HG02840 (cell line): Measurements from ENCODE around the gene STRN4.

ENCODE experiments used
- ATAC-seq: cut with Tn5 transposase; IDR thresholded peaks from one replicate; pipeline ENCODE4 v1.9.1; 2021; ENCODE audit warnings: mild to moderate bottlenecking, moderate library complexity, moderate number of reproducible peaks; ENCODE audit not compliant: unreplicated experiment, low FRiP score

Gene STRN4

GRCh38 chr19:46745030-46745429, 1.2 kb downstream of the STRN4 start:
- ATAC-seq, result no peak

- ATAC-seq, result no peak
Measured at GRCh38 chr19:46744005-46744691, 2.1 kb downstream of the STRN4 start.

DNA sequence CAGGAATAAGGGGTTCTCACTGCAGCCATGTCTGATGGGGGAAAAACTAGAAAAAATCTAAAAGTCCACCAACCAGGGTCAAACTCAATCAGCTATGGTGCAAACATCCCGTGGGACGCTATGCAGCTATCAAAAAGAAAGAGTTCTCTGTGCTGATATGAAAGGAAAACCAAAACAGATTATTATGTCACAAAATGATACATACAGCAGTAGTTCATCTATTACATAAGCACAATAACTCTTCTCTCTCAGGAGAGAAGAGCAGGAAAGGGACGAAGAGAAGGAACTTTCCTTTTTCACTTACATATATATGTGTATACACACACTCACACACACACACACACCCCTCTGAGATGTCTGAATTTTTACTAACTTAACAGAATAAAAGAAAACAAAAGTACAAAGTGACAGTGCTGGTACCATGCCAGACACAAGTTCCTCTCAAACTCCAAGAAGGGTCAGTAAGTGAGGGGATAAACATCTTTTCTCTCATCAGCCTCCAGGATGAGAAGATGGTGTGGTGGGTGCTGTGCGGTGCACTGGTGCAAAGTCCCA, 3.2 kb downstream of the STRN4 start:
- ATAC-seq, result no peak

GRCh38 chr19:46741447-46741846, 4.8 kb downstream of the STRN4 start:
- ATAC-seq, result no peak

GRCh38 chr19:46739290-46739771, 6.9 kb downstream of the STRN4 start:
- no peak for ATAC-seq

DNA sequence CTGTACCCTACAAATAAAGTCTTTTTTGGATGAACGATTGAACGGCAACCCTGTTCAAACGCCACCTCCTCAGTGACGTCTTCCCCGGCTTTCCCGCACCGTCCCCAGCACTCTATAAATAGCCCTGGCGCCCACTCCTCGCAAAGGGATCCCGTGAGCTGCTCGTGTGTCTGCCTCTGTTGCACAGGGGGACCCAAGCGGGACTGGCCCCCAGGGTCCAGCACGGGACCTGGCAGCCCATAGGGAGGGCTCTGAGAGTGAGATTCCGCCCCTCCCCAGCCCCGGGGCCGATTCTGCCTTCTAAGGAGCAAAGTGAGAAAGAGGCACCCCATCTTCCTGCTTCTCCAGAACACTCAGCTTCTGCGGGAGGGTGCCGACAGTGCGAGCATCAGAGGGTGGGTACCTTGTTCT, 8.5 kb downstream of the STRN4 start:
- ATAC-seq, result no peak

- ATAC-seq, result no peak
Measured at GRCh38 chr19:46737298-46737654, 9.0 kb downstream of the STRN4 start.

GRCh38 chr19:46736531-46737297, 9.5 kb downstream of the STRN4 start:
- ATAC-seq, result no peak

- ATAC-seq, result no peak
Measured at GRCh38 chr19:46733690-46734292, 12.5 kb downstream of the STRN4 start.

GRCh38 chr19:46732966-46733689, 13.1 kb downstream of the STRN4 start:
- no peak for ATAC-seq

DNA sequence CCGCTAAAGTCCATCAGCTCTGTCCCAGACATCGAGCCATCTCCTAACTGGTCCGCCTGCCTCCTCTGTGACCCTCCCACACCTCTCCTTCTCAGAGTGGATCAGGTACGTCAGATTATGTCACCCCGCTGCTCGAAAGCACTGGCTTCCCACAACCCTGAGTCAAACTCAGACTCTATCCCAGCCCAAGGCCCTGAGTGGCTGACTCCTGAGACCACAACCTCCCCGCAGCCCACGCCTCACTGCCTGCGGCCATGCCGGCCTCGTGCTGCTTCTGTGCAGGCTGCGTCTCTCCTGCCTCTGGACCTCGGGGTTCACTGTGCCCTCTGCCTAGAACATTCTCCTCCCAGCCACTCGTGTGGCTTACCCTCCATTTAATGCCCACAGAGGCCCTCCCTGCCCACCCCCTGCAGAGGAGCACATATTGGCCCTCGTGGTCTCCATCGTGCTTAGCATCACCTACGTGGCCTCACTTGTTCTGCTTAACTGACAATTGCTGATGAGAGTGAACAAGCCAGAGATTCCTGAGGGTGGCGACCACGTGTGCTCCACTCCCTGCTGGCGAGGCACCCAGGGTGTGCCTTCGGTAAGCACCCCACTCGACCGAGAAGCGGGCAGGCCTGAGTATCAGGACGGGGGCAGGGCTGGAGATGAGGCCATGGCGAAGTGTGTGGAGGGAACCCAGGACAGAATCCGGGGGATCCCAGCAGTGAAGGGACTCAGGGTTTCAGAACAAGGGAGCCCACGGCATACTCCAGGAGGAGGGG, 13.9 kb downstream of the STRN4 start:
- ATAC-seq, result no peak

DNA sequence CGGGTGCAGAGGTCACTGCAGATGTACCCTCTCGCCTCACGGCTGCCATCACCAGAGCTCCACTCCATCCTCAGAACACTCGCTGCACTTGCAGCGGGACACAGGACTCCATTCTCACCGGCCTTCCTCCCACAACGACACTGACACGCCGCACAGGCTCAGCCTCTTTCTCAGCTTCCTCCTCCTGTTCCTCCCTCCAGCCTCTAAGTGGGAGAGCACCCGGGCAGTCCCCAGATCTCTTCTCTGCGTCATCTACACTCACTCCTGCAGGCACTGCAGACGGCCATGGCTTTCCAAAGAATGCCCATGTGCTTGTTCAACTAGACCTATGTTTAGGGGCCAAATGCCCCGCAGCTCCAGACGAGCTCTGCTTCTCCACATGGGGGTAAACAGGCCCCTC, 14.7 kb downstream of the STRN4 start:
- ATAC-seq, result no peak

GRCh38 chr19:46731007-46731501, 15.2 kb downstream of the STRN4 start:
- no peak for ATAC-seq

DNA sequence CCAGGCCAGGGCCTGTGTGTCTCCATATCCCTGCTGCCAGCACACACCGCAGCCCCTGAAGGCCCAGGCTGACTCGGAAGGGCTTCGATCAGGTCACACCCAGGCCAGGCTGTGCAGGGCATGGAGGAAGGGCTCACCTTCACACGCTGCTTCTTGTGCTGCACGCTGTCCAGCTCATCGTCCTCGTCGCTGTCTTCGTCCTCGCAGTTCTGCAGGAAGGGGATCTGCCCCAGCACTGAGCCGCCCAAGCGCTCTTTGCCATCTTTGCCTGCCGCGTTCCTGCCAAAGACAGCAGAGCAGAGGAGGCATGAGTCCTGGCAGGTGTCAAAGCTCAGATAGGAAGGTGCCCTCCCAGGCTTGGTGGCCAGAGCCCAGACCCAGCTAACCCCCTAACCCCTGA, 15.7 kb downstream of the STRN4 start:
- no peak for ATAC-seq

DNA sequence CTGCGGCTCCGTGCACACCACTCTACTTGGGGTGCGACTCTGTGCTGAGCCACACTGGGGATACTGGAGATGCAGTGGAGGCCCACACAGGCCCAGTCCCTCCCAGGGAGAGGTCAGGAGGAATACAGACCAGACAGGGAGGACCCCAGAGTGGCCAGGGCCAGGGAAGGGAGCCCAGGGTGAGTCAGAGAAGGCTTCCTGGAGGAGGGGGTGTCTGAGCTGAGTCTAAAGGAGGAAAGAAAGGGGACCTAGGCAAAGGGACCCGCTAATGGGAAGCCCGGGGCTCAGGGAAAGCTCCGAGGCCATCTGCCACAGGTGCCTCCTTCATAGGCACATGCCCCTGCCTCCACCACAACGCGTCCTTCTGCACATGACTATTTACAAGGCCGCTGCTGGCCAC, 16.1 kb downstream of the STRN4 start:
- ATAC-seq, result no peak

DNA sequence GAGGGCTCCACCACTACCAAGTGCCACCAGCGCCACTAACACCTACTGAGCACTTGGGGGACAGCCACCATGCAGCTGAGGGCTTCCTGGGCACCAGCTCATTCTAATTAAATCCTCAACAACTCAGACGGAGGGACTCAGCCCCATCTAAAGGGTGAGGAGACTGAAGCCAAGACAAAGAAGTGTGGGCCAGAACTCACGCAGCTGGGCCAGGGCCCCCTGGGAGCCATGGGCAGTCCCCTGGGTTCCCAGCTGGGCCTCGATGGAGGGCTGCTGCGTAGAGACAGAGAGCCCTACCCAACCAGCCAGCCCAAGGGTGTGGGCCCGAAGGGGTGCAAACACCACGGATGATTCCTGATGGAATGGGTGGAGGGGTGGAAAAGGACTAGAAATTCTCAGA, 16.6 kb downstream of the STRN4 start:
- no peak for ATAC-seq

- ATAC-seq, result no peak
Measured at GRCh38 chr19:46728693-46729339, 17.4 kb downstream of the STRN4 start.

GRCh38 chr19:46728208-46728607, 18.0 kb downstream of the STRN4 start:
- no peak for ATAC-seq

DNA sequence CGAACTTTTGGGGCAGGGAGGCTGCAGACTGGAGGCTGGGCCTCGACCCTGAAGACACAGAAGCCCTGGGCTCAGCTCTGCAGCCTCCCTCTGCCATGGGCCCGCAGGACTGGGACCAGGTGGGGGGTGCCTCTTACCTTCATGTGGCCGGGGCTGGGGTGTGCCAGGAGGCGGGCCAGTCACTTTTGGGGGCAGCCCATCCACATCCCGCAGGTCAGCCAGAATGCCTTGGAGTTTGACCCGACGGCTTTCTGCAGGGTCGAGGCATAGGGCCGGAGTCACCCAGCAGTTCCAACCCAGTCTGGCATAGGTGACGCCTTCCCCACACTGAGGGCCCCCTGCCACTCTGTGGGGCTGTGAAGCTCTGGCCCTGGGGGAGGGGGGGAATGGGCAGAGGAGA, 18.5 kb downstream of the STRN4 start:
- no peak for ATAC-seq
